Neuronal stem cell (in vitro differentiated cells): ENCODE data around the gene HEMK1.

Source experiments
- DNase-seq: peaks from one replicate; pipeline ENCODE4 v3.0.0-alpha.2; 2013; ENCODE audit warnings: low spot score
- H2AFZ ChIP-seq: one replicate; pipeline ENCODE4 v1.6.1; 2013; ENCODE audit warnings: mild to moderate bottlenecking, low read length, inconsistent platforms
- H2AK5ac ChIP-seq: 2 replicates; pipeline ENCODE4 v1.6.1; 2013; ENCODE audit warnings: low read depth, mild to moderate bottlenecking, inconsistent platforms, low read length, moderate library complexity, mixed read lengths
- H2BK120ac ChIP-seq: 2 replicates; pipeline ENCODE4 v1.6.1; 2013; ENCODE audit warnings: low read depth, mild to moderate bottlenecking, inconsistent platforms, low read length, moderate library complexity, mixed read lengths
- H2BK12ac ChIP-seq: one replicate; pipeline ENCODE4 v1.6.1; 2013; ENCODE audit warnings: low read length, inconsistent platforms
- H2BK15ac ChIP-seq: 2 replicates; pipeline ENCODE4 v1.6.1; 2013; ENCODE audit warnings: mild to moderate bottlenecking, low read length, inconsistent platforms, mixed read lengths
- H2BK5ac ChIP-seq: one replicate; pipeline ENCODE4 v1.6.1; 2013; ENCODE audit warnings: inconsistent platforms, mild to moderate bottlenecking, low read length, moderate library complexity
- H3K14ac ChIP-seq: one replicate; pipeline ENCODE4 v1.6.1; 2013; ENCODE audit warnings: low read length, inconsistent platforms
- H3K18ac ChIP-seq: 2 replicates; pipeline ENCODE4 v1.6.1; 2013; ENCODE audit warnings: low read length, inconsistent platforms
- H3K23ac ChIP-seq: 2 replicates; pipeline ENCODE4 v1.6.1; 2013; ENCODE audit warnings: low read depth, mild to moderate bottlenecking, mixed read lengths, low read length, inconsistent platforms; ENCODE audit not compliant: poor library complexity
- H3K27ac ChIP-seq: replicated peaks from 3 replicates; pipeline ENCODE4 v1.5.1; 2013; ENCODE audit warnings: low read length, inconsistent platforms
- H3K27me3 ChIP-seq, 3 experiments: 2 replicates each; pipeline ENCODE4 v1.6.1; 2013; ENCODE audit warnings: low read length in 3 of 3, mild to moderate bottlenecking in 2 of 3, inconsistent platforms in 1 of 3, low read depth in 1 of 3, mixed read lengths in 1 of 3, moderate library complexity in 1 of 3; ENCODE audit not compliant: control insufficient read depth in 3 of 3, insufficient read depth in 3 of 3
- H3K36me3 ChIP-seq, 2 donors: replicated peaks in 1 of 2; 2 replicates each; pipeline ENCODE4 v1.6.1; 2013; ENCODE audit warnings: low read length in 2 of 2; ENCODE audit not compliant: control insufficient read depth in 2 of 2, insufficient read depth in 2 of 2
- H3K4ac ChIP-seq: 2 replicates; pipeline ENCODE4 v1.6.1; 2013; ENCODE audit warnings: inconsistent platforms, mild to moderate bottlenecking, low read length, moderate library complexity
- H3K4me1 ChIP-seq, 2 donors: 1 replicate in 1 of 2; 2 replicates in 1 of 2; pipeline ENCODE4 v1.6.1; 2013; ENCODE audit warnings: low read length in 2 of 2, low read depth in 1 of 2; ENCODE audit not compliant: control insufficient read depth in 2 of 2, insufficient read depth in 1 of 2
- H3K4me2 ChIP-seq: one replicate; pipeline ENCODE4 v1.6.1; 2013; ENCODE audit warnings: mild to moderate bottlenecking, low read length, inconsistent platforms; ENCODE audit not compliant: insufficient read depth, poor library complexity, severe bottlenecking
- H3K4me3 ChIP-seq, 2 donors: 2 replicates each; pipeline ENCODE4 v1.5.1; 2013; ENCODE audit warnings: low read length in 2 of 2, mild to moderate bottlenecking in 2 of 2, inconsistent platforms in 1 of 2, moderate library complexity in 1 of 2
- H3K79me1 ChIP-seq: one replicate; pipeline ENCODE4 v1.6.1; 2013; ENCODE audit warnings: low read depth, mild to moderate bottlenecking, inconsistent platforms, low read length, moderate library complexity
- H3K9ac ChIP-seq: one replicate; pipeline ENCODE4 v1.6.1; 2013; ENCODE audit warnings: mild to moderate bottlenecking, low read depth, low read length, inconsistent platforms; ENCODE audit not compliant: poor library complexity
- H3K9me3 ChIP-seq, 2 donors: replicated peaks in 1 of 2; 2 replicates each; pipeline versions ENCODE3 to v1.6.1; 2013; ENCODE audit warnings: low read length in 2 of 2, mild to moderate bottlenecking in 2 of 2, inconsistent platforms in 1 of 2, low read depth in 1 of 2, mixed read lengths in 1 of 2, moderate library complexity in 1 of 2; ENCODE audit not compliant: control insufficient read depth in 2 of 2, insufficient read depth in 1 of 2
- H4K8ac ChIP-seq: one replicate; pipeline ENCODE4 v1.6.1; 2013; ENCODE audit warnings: low read depth, mild to moderate bottlenecking, inconsistent platforms, low read length, moderate library complexity
- H4K91ac ChIP-seq: one replicate; pipeline ENCODE4 v1.6.1; 2013; ENCODE audit warnings: low read length, low read depth, mild to moderate bottlenecking, inconsistent platforms; ENCODE audit not compliant: poor library complexity
- WGBS, 2 donors: extraction: QIAGEN DNeasy Blood & Tissue Kit; methylation state at CpG; one replicate each; pipeline ENCODE4 v1.1.7; 2013; ENCODE audit warnings: missing lambda C conversion rate in 2 of 2, mixed read lengths in 1 of 2; ENCODE audit not compliant: insufficient read length in 2 of 2, insufficient replicate concordance in 1 of 2; ENCODE audit errors: extremely low coverage in 2 of 2; 5-methylcytosine and 5-hydroxymethylcytosine counted together

HEMK1 gene

DNA sequence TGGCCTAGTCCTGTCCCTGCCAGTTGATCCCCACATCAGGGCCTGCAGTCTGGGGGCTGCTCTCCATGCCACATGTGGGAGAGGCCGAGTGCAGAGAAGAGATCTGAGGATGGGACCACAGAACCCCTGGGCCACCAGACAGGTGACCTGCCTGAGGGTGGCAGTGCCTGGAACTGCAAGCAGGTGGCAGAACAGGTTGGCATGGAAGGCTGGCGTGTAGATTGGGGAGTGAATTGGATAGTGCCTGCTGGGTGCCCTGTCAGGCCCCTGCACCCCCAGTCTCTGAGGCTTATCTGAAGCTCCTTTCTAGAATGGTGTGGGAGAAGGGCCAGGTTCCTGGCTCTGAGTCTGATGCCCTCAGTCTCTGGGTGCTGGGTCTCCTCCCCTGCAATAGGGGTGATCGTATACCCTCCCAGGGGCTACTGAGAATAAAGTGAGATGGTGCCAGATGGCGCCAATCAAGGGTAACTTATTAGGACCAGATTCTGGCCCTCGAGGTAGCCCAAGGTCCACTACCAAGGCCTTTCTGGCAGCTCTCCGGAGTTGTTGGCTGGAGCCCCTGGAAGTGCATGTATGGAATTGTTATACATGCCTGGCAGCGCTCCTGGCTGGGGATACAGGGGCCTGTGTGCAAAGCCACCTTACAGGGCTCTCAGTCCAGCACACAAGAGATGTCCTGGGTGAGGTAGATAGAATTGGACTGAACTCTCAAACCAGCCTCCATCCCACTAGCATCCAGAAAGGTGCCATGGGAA is 17.5 kb upstream of the HEMK1 start:
- Histone ChIP-seq H3K23ac (no peak overlapping the region), H3K14ac (no peak overlapping the region), H3K9ac (no peak overlapping the region), H3K36me3 (no peaks in the 10 kb centered on the region), H2BK15ac (no peak overlapping the region), H4K8ac (no peak overlapping the region), H3K4me3 (no peak overlapping the region), H3K27me3 (peaks cover 0 to 61% (median 0%) of the 10 kb centered on the region in 3 experiments), H2AFZ (no peak overlapping the region), H3K4me1 (no peaks in the 10 kb centered on the region), H3K79me1 (no peaks in the 10 kb centered on the region), H3K9me3 (no peaks in the 10 kb centered on the region), H2BK120ac (no peak overlapping the region), H4K91ac (no peak overlapping the region), H2BK12ac (no peak overlapping the region), H2BK5ac (peak overlapping the region; percentile 26), H3K4ac (no peak overlapping the region), H3K4me2 (no peak overlapping the region), H2AK5ac (no peak overlapping the region), H3K18ac (no peak overlapping the region), H3K27ac (no peak overlapping the region)
- WGBS, 2 donors, result no CpG with 5 or more reads among the region's 7 CpGs
- no peak for DNase-seq

GRCh38 chr3:50552598-50552997 is 16.7 kb upstream of the HEMK1 start:
- no peak overlapping the region for H2AK5ac ChIP-seq
- H3K4me2 ChIP-seq, result no peak overlapping the region
- H3K79me1 ChIP-seq, result no peaks in the 10 kb centered on the region
- H2AFZ ChIP-seq, result no peak overlapping the region
- no peak overlapping the region for H3K14ac ChIP-seq
- H4K91ac ChIP-seq, result no peak overlapping the region
- H3K9ac ChIP-seq, result no peak overlapping the region
- no peak overlapping the region for H3K23ac ChIP-seq
- H3K36me3 ChIP-seq, result no peaks in the 10 kb centered on the region
- no peak overlapping the region for H3K27ac ChIP-seq
- peaks cover 0 to 58% (median 0%) of the 10 kb centered on the region in 3 experiments for H3K27me3 ChIP-seq
- no peak overlapping the region for H3K18ac ChIP-seq
- no peak overlapping the region for H2BK12ac ChIP-seq
- no peaks in the 10 kb centered on the region for H3K9me3 ChIP-seq
- H3K4me3 ChIP-seq, result no peak overlapping the region
- H2BK15ac ChIP-seq, result peak overlapping the region; percentile 30
- H2BK120ac ChIP-seq, result no peak overlapping the region
- no CpG with 5 or more reads among the region's 9 CpGs for WGBS, 2 donors
- H4K8ac ChIP-seq, result no peak overlapping the region
- no peak overlapping the region for H2BK5ac ChIP-seq
- H3K4ac ChIP-seq, result no peak overlapping the region
- no peaks in the 10 kb centered on the region for H3K4me1 ChIP-seq
- no peak for DNase-seq

DNA sequence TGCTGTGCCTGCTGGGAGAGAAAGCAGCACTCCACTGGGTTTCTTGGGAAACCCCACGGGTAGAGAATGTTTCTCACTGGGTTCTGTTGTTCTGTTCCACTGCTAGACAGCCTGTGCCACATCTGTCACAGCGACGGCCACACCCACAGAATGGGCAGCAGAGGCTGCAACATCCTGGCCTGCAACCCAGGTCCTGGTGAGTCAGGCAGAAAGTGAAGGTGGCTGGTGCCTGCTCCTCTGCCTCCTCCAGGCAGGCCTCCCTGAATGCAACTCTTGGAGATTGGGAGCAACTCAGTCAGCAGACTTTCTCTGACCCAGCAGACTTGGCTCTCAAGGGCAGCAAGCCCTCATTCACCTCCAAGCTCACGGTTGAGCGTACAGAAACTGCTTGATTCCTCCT is 14.8 kb upstream of the HEMK1 start:
- Histone ChIP-seq H4K8ac (no peak overlapping the region), H3K4me1 (no peaks in the 10 kb centered on the region), H3K4ac (no peak overlapping the region), H3K23ac (no peak overlapping the region), H3K4me3 (no peak overlapping the region), H3K27ac (no peak overlapping the region), H2AK5ac (no peak overlapping the region), H3K18ac (no peak overlapping the region), H2AFZ (no peak overlapping the region), H3K4me2 (no peak overlapping the region), H2BK120ac (no peak overlapping the region), H3K79me1 (no peaks in the 10 kb centered on the region), H3K14ac (no peak overlapping the region), H3K9me3 (no peaks in the 10 kb centered on the region), H3K27me3 (peaks cover 0 to 67% (median 0%) of the 10 kb centered on the region in 3 experiments), H3K9ac (no peak overlapping the region), H3K36me3 (no peaks in the 10 kb centered on the region), H4K91ac (no peak overlapping the region), H2BK12ac (no peak overlapping the region), H2BK5ac (no peak overlapping the region), H2BK15ac (no peak overlapping the region)
- no peak for DNase-seq
- WGBS, 2 donors, result no CpG with 5 or more reads among the region's 5 CpGs

DNA sequence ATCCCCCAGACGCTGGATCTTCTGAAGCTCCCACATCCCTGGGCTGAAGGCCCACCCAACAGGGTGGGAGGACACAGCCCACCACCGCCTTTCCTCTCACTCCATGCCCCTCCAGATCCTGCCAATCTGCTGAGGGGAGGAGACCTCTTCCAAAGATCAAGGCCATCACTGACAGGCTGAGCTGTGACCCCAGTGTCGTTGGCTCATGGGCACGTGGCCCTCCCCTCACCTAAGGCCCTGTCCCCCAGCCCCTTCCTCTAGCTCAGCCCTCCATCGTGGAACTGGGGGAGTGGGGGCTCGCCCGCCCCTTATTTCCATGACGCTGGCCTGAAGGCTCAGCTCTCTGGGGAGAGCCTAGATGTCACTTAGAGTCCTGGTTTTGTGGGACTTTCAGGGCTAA is 12.2 kb upstream of the HEMK1 start:
- H3K14ac ChIP-seq, result no peak overlapping the region
- no CpG with 5 or more reads among the region's 8 CpGs for WGBS, 2 donors
- H2BK120ac ChIP-seq, result no peak overlapping the region
- no peak overlapping the region for H2BK12ac ChIP-seq
- no peaks in the 10 kb centered on the region for H3K36me3 ChIP-seq
- no peaks in the 10 kb centered on the region for H3K9me3 ChIP-seq
- no peak overlapping the region for H3K9ac ChIP-seq
- no peak overlapping the region for H2BK15ac ChIP-seq
- no peak for DNase-seq
- no peak overlapping the region for H3K23ac ChIP-seq
- peak overlapping the region; percentile 25 for H2AK5ac ChIP-seq
- no peak overlapping the region for H2AFZ ChIP-seq
- H3K4me1 ChIP-seq, result no peaks in the 10 kb centered on the region
- no peak overlapping the region for H3K18ac ChIP-seq
- no peak overlapping the region for H3K4me2 ChIP-seq
- H4K8ac ChIP-seq, result no peak overlapping the region
- peaks cover 0 to 65% (median 0%) of the 10 kb centered on the region in 3 experiments for H3K27me3 ChIP-seq
- H4K91ac ChIP-seq, result no peak overlapping the region
- H2BK5ac ChIP-seq, result no peak overlapping the region
- H3K79me1 ChIP-seq, result no peaks in the 10 kb centered on the region
- no peak overlapping the region for H3K27ac ChIP-seq
- H3K4ac ChIP-seq, result no peak overlapping the region
- H3K4me3 ChIP-seq, result no peak overlapping the region
